Neuron (in vitro differentiated cells): Measurements from ENCODE around the gene CNTN5.

Source experiments
- H2AFZ ChIP-seq: one replicate; pipeline ENCODE4 v1.6.1; 2013; ENCODE audit warnings: low read depth, mild to moderate bottlenecking, inconsistent platforms, low read length, moderate library complexity
- H3K27me3 ChIP-seq: one replicate; pipeline ENCODE4 v1.6.1; 2013; ENCODE audit warnings: low read length; ENCODE audit not compliant: insufficient read depth
- H3K36me3 ChIP-seq: one replicate; pipeline ENCODE4 v1.6.1; 2013; ENCODE audit warnings: low read length; ENCODE audit not compliant: insufficient read depth
- H3K4me1 ChIP-seq: one replicate; pipeline ENCODE4 v1.6.1; 2013; ENCODE audit warnings: low read length; ENCODE audit not compliant: insufficient read depth
- H3K4me3 ChIP-seq: 2 replicates; pipeline ENCODE4 v1.5.1; 2013; ENCODE audit warnings: mild to moderate bottlenecking, low read length, moderate library complexity
- H3K9me3 ChIP-seq: one replicate; pipeline ENCODE4 v1.6.1; 2013; ENCODE audit warnings: low read length

The CNTN5 gene

DNA sequence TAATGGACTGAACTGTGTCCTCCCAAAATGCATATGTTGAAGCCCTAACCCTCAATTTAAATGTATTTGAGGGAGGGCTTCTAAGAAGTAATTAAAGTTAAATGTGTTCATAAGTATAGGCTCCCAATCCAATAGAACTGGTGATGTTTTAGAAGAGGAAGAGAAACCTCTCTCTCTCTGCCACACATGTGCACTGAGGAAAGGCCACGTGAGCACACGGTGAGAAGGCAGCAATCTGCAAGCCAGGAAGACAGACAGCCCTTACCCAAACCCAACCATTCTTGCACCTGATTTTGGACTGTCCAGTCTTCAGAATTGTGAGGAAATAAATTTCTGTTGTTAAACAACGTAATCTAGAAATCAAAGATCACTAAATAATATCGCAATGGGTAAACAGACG, 1164.8 kb downstream of the CNTN5 start:
- Histone ChIP-seq H3K4me3 (no peak overlapping the region), H3K27me3 (no peaks in the 10 kb centered on the region), H3K36me3 (no peaks in the 10 kb centered on the region), H2AFZ (no peak overlapping the region), H3K9me3 (no peaks in the 10 kb centered on the region), H3K4me1 (no peaks in the 10 kb centered on the region)

DNA sequence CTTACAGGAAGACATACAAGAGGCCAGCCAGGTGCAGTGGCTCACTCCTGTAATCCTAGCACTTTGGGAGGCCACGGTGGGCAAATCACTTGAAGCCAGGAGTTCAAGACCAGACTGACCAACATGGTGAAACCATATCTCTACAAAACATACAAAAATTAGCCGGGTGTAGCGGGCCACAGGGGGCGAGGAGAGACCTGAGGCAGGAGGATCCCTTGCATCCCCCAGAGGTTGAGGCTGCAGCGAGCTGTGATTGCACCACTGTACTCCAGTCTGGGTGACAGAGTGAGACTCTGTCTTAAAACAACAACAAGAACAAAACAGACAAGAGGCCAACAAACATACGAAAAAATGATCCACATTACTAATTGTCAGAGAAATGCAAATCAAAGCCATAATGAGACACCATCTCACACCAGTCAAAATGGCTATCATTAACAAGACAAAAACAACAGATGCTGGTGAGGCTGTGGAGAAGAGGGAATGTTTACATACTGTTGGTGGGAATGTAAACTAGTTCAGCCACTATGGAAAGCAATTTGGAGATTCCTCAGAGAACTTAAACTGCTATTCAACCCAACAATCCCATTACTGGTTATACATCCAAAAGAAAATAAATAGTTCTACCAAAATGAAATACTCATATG, 1167.5 kb downstream of the CNTN5 start:
- H2AFZ ChIP-seq, result no peak overlapping the region
- no peak overlapping the region for H3K4me3 ChIP-seq
- H3K4me1 ChIP-seq, result no peaks in the 10 kb centered on the region
- no peaks in the 10 kb centered on the region for H3K9me3 ChIP-seq
- H3K27me3 ChIP-seq, result no peaks in the 10 kb centered on the region
- H3K36me3 ChIP-seq, result no peaks in the 10 kb centered on the region

DNA sequence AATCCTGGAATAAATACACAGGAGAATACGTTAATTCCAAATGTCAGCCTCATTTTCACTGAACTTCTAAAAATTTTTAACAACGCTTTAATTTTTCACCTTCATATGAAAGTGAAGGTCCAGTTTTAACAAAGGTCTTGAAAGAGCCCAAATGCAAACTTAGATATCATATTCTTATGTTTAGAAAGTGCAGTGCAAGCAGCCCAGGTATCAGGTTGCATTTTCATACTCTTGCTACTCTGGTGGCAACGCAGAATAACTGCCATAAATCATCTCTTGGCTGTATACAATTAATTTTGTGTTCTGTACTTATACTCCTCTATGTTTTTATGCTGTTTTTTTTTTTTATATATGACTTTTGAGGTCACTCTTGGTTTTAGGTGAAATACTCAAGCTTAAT, 1169.6 kb downstream of the CNTN5 start:
- Histone ChIP-seq H2AFZ (no peak overlapping the region), H3K4me1 (no peaks in the 10 kb centered on the region), H3K27me3 (no peaks in the 10 kb centered on the region), H3K9me3 (no peaks in the 10 kb centered on the region), H3K36me3 (no peaks in the 10 kb centered on the region), H3K4me3 (no peak overlapping the region)

DNA sequence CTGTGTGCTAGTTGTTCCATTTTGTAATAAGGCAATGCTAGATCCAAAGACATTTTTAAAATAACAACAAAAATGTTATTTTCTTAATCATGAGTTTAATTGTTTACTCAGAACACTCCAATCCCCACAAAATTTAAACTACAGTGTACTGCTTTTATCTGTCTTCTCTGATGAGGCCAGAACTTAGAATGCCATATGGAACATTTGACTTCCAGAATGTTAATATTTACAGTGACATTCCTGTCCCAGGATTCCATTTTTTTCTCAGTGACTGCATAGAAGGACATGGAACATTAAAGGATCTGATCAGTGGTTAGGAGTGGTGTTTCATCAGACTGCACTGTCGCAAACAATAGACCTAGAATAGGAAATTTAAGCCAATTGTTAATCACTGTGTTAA, 1171.4 kb downstream of the CNTN5 start:
- Histone ChIP-seq H3K4me3 (no peak overlapping the region), H2AFZ (no peak overlapping the region), H3K27me3 (no peaks in the 10 kb centered on the region), H3K36me3 (no peaks in the 10 kb centered on the region), H3K4me1 (no peaks in the 10 kb centered on the region), H3K9me3 (no peaks in the 10 kb centered on the region)

DNA sequence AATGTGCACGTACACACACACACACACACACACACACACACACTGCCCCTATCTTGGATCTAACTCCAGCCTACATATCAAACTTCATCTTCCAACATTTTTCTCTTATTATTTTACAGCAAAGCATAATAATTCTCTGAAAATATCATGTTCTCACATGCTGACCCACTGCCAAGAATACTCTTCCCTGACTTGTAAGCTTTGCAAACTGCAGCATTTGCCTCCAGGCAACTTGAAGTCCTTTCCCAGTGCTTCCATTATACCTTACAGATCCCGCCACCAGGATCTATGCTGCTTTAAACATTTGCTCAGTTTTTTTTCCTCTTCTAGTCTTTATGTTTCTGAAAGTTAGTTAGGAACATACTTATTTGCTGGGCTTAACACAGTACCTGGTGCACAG, 1183.0 kb downstream of the CNTN5 start:
- no peak overlapping the region for H3K4me3 ChIP-seq
- no peaks in the 10 kb centered on the region for H3K4me1 ChIP-seq
- H3K9me3 ChIP-seq, result no peaks in the 10 kb centered on the region
- H2AFZ ChIP-seq, result no peak overlapping the region
- no peaks in the 10 kb centered on the region for H3K27me3 ChIP-seq
- no peaks in the 10 kb centered on the region for H3K36me3 ChIP-seq

DNA sequence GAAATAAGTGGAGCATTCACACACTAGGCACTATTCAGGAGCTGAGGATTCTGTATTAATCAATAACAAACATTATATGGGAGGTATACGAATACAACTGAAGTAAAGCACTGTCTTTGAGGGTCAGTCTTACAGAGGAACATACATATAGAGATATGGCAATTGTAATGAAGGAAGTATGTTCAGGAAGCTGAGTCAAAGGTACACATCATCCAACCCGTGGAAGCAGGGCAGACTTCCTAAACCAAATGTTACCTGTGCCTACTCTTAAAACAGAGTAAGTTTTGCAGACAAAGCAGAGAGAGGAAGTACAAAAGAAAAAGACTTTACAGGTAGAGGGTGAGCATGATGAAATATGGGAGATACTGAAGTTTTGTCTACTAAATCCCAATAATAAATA, 1185.2 kb downstream of the CNTN5 start:
- no peaks in the 10 kb centered on the region for H3K4me1 ChIP-seq
- no peak overlapping the region for H3K4me3 ChIP-seq
- H2AFZ ChIP-seq, result no peak overlapping the region
- no peaks in the 10 kb centered on the region for H3K36me3 ChIP-seq
- H3K9me3 ChIP-seq, result no peaks in the 10 kb centered on the region
- no peaks in the 10 kb centered on the region for H3K27me3 ChIP-seq

DNA sequence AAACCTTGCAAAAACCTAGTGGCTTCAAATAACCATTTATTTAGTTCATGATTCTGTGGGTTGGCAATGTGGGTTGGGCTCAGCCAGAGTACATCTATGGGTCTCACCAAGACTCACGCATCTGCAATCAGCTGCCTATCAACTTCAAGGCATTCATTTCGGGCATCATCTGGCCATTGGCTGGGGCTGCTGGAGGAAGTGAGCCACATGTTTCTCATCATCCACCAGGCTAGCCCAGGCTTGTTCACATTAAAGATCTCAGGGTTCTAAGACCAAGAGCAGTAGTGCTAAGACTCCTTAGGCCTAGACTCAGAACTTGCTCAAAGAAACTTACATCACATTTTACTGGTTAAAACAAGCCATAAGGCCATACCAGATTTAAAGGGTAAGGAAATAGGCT, 1187.5 kb downstream of the CNTN5 start:
- Histone ChIP-seq H3K27me3 (no peaks in the 10 kb centered on the region), H3K4me3 (no peak overlapping the region), H3K4me1 (peaks cover 2% of the 10 kb centered on the region), H3K36me3 (no peaks in the 10 kb centered on the region), H3K9me3 (no peaks in the 10 kb centered on the region), H2AFZ (no peak overlapping the region)

DNA sequence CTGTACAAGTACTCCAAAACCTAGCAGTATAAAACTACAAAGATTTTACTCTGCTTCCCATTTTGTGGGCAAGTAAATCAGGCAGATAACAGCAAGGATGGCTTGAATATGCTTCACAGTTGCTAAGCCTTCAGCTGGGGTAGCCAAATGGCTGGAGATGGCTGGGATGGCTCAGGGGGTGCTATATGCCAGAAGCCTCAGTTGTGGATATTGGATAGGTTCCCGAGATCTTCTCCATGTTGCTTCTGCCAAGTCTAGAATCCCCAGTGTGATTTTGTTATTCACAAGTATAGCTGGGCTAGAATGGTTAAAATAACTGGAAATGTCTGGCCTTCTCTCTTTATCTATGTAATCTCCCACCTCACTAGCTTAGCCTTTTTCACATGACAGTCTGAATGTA, 1194.0 kb downstream of the CNTN5 start:
- H2AFZ ChIP-seq, result no peak overlapping the region
- H3K4me3 ChIP-seq, result no peak overlapping the region
- H3K4me1 ChIP-seq, result peaks cover 8% of the 10 kb centered on the region
- no peaks in the 10 kb centered on the region for H3K9me3 ChIP-seq
- H3K27me3 ChIP-seq, result no peaks in the 10 kb centered on the region
- H3K36me3 ChIP-seq, result no peaks in the 10 kb centered on the region

DNA sequence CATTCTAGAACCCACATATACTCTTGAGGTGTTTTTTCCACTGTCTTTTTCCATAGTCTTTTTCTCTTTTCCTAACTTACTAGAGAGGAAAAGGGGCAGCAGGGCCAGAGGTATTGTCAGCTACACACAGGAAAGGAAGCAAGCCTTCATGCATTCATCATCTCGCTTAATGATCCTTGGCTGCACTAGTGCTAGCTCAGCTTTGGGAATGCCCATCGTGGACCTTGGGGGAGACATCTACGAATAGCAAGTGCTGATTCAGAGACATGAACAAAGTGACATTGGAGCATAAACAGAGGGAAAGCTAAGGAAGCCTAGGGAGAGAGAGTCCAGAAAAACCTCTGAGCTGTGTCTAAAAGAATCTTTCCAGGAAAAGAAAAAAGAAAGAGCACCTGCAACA, 1200.1 kb downstream of the CNTN5 start:
- Histone ChIP-seq H3K4me1 (no peaks in the 10 kb centered on the region), H3K36me3 (no peaks in the 10 kb centered on the region), H3K9me3 (no peaks in the 10 kb centered on the region), H3K4me3 (no peak overlapping the region), H3K27me3 (no peaks in the 10 kb centered on the region), H2AFZ (no peak overlapping the region)

DNA sequence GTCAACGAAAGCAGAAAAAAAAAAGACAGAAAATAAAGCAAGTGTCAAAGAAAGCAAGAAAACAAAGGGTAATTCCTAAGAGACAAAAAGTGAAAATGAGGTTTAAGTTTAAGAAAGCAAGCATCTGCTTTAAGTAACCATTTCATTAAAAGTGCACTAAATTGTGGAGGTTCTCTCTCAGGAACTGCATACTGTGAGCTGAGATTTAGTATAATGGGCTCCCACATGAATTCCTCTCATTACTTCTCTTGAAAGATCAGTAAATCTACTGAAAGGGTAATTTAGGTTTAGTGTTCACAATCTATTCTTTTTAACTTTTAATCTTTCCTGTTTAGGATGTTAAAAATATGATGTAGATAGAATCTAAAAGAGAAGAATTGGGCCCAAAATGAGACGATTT, 1201.0 kb downstream of the CNTN5 start:
- H2AFZ ChIP-seq, result no peak overlapping the region
- no peaks in the 10 kb centered on the region for H3K27me3 ChIP-seq
- no peaks in the 10 kb centered on the region for H3K36me3 ChIP-seq
- no peaks in the 10 kb centered on the region for H3K4me1 ChIP-seq
- H3K4me3 ChIP-seq, result no peak overlapping the region
- no peaks in the 10 kb centered on the region for H3K9me3 ChIP-seq

DNA sequence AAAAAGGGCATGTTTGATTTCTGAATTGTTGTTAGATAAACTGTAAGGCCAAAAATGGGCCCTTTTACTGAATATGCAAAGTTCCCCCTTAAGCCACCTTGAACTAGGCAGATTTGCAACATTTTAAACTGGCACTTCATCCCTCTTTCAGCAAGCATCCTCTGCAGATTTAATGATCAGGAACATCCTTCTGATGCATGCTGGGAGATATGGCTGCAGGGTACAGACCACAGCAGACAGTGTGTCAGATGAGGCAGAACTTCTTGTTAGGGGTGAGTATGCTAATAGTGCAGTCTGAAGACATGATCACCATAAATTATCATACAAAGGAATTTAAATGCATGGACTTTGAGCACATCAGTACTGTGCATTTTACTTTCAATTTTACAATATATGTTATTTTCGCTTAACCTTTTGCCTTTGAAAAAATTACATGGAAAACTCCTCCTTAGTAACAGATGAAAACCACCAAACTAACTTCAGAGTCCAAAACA, 1203.8 kb downstream of the CNTN5 start:
- no peak overlapping the region for H3K4me3 ChIP-seq
- no peaks in the 10 kb centered on the region for H3K9me3 ChIP-seq
- H3K36me3 ChIP-seq, result no peaks in the 10 kb centered on the region
- no peaks in the 10 kb centered on the region for H3K27me3 ChIP-seq
- no peak overlapping the region for H2AFZ ChIP-seq
- H3K4me1 ChIP-seq, result no peaks in the 10 kb centered on the region

DNA sequence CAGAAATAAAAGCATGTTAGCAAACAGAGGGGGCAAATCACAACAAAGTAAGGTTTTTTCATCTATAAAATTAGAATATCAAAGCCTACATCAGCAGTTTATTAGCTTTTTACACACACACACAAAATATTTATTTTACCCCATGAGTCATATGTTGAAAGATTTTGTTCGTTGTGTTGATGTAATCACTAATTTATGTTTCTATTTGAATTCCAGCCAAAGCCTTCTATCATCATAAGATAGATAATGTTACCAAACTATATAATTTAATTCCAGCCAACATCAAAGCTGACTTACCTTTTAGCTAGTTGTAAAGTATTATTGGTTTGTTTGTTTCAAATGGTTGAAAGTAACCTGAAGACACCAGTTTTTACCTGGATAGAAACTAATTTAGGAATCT, 1208.3 kb downstream of the CNTN5 start:
- H2AFZ ChIP-seq, result no peak overlapping the region
- no peaks in the 10 kb centered on the region for H3K36me3 ChIP-seq
- H3K4me1 ChIP-seq, result no peaks in the 10 kb centered on the region
- no peaks in the 10 kb centered on the region for H3K27me3 ChIP-seq
- no peaks in the 10 kb centered on the region for H3K9me3 ChIP-seq
- H3K4me3 ChIP-seq, result no peak overlapping the region

DNA sequence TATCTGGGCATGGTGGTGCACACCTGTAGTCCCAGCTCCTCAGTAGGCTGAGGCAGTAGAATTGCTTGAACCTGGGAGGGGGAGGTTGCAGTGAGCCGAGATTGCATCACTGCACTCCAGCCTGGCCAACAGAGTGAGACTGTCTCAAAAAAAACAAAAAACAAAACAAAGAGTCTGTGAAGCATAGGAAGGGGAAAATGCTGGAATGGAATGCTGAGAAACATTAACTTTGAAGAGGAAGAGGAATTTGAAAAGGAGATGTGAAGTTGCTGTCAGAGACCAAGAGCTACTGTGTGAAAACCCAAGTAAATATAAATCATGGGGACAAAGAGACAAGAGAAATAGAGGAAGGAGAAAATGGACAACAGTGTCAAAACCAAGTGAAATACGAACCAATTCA, 1211.3 kb downstream of the CNTN5 start:
- Histone ChIP-seq H3K36me3 (no peaks in the 10 kb centered on the region), H3K27me3 (no peaks in the 10 kb centered on the region), H3K4me1 (no peaks in the 10 kb centered on the region), H3K4me3 (no peak overlapping the region), H3K9me3 (no peaks in the 10 kb centered on the region), H2AFZ (no peak overlapping the region)

DNA sequence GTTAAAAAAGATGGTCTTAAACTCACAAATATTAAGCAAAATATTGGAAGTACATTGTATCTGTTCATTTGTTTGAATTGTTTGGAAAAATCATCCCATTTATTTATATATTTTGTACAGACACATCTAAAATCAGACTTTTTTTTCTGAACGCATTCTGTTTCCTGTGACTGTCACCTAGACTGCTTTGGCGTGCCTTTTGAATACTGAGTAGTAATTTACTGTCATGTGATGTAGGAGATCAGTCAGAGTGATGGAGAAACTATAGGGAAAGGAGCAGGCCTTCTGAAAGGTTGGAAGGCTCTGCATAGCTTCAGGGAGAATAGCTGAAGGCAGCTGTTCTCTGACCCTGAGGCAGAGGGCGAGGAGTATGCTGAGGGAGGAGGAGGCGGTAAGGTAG, 1214.3 kb downstream of the CNTN5 start:
- Histone ChIP-seq H3K4me1 (no peaks in the 10 kb centered on the region), H3K4me3 (no peak overlapping the region), H3K9me3 (no peaks in the 10 kb centered on the region), H2AFZ (no peak overlapping the region), H3K36me3 (no peaks in the 10 kb centered on the region), H3K27me3 (no peaks in the 10 kb centered on the region)
